GM10266 (cell line): Measurements from ENCODE around the gene PODXL2.
"Not testable (repeated sequence)": the region's sequence is repeated elsewhere in the genome, so short reads cannot be mapped to it uniquely, and the experiment has no call there.

Experiments
- DNase-seq: peaks from one replicate; pipeline ENCODE4 v3.0.0; 2012; ENCODE audit errors: extremely low spot score
- TF ChIP-seq, protein P1 (sequence below): IDR thresholded peaks from 2 replicates; pipeline ENCODE4 v1.5.1; 2012; ENCODE audit warnings: mild to moderate bottlenecking, low read depth; ENCODE audit not compliant: control insufficient read depth, insufficient read depth; ENCODE audit errors: missing control alignments

Gene PODXL2

DNA sequence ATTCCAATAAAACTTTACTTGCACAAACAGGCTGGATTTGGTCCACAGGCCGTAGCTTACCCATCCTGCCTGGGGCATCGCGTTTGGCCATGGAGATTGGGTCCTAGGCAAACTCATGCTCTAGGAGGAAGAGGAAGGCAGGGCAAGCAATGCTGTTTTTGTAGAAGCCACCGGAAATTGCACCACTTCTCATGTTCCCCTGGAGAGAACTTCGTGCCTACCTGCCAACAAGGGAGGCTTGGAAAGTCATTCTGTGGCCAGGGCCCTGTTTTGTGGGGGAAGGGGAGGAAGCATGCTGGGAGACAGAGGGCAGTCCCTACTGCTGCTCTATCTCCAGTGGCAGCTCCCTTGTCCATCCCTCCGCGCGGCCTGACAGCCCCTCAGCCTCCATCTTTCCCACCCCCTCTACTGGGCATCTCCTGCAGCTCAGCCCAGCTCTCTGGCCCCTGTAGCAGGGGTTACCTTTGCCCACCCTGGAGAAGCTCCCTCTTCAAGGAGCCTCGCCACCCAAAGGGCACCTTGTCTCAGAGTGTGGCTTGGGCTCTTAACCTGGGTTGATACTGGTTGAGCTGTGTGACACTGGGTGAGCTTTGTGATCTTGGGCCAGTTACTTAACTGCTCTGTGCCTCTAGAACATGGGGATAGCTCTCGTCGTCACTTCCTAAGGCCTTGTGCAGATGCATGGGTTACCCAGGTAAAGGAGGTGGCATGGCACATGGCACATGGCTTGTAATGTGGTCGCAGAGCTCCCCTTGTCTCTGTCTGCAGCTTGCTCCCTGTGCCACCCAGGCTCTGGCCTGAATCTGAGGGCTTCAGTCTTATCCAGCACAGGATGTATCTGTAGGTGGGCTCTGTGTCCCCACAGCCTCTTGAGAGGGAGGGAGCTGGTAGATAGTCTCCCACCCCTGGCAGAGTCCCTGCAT, 49.9 kb downstream of the PODXL2 start:
- TF ChIP-seq, protein P1, sequence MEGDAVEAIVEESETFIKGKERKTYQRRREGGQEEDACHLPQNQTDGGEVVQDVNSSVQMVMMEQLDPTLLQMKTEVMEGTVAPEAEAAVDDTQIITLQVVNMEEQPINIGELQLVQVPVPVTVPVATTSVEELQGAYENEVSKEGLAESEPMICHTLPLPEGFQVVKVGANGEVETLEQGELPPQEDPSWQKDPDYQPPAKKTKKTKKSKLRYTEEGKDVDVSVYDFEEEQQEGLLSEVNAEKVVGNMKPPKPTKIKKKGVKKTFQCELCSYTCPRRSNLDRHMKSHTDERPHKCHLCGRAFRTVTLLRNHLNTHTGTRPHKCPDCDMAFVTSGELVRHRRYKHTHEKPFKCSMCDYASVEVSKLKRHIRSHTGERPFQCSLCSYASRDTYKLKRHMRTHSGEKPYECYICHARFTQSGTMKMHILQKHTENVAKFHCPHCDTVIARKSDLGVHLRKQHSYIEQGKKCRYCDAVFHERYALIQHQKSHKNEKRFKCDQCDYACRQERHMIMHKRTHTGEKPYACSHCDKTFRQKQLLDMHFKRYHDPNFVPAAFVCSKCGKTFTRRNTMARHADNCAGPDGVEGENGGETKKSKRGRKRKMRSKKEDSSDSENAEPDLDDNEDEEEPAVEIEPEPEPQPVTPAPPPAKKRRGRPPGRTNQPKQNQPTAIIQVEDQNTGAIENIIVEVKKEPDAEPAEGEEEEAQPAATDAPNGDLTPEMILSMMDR, result no peak
- no peak for DNase-seq

DNA sequence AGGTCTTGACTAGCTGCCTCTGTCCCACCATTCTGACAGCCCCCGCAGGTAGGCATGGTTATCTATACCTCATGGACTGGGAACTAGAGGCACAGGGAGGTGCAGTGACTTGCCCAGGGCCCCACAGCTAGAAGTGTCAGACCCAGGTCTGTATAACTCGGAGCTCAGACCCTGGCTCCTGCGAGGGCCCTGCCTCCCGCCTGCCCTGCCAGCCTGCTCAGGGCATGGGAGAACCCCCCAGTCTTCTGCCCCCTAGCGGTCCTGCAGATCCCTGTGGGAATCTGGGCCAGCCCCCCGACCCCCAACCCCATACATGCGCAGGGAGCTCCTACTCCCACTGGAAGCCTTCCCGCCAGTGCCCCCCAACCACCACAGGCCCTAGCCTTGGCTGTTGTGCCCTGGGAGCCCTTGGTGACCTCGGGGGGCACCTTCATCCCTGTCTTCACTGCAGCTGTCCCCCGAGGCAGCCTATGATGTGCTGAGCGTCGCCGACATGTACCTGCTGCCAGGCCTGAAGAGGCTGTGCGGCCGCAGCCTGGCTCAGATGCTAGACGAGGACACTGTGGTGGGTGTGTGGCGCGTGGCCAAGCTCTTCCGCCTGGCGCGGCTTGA, 50.7 kb downstream of the PODXL2 start:
- TF ChIP-seq, protein P1, result no peak
- no peak for DNase-seq

DNA sequence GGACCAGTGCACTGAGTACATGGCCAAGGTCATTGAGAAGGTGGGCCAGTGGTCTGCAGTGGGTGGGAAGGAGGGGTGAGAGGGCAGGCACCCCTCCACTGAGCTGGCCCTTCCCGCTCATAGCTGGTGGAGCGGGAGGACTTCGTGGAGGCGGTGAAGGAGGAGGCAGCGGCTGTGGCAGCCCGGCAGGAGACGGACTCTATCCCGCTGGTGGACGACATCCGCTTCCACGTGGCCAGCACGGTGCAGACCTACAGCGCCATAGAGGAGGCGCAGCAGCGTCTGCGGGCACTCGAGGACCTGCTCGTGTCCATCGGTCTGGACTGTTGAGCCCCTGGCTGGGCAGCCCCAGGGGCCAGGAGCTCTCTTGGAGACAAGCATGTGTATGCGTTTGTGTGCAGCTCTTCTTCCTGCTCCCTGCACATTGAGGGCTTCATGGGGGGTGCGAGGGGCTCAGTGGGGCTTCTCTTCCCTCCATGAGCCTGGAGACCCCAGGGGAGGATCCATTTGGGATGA, 51.2 kb downstream of the PODXL2 start:
- TF ChIP-seq, protein P1, result no peak

DNA sequence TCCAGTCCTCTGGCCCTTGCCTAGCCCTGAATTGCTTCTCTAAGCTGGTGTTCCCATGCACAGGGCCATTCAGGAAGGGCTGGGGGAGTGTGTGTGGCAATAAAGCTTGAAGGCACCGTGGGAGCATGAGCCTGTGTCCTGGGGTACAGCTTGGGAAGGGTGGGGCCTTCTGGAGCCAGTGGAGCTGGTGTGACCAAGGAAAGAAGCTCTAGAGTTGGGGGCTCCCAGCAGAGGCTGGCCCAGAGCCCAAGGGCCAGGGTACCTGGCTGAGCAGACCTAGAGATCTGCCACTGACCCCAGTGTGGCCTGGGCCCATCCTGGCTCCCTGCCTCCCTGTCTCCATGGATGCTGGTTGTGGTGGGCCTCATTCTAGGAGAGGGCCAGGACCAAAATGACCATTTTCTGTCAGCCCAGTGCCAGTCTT, 51.8 kb downstream of the PODXL2 start:
- no peak for DNase-seq
- TF ChIP-seq, protein P1, result no peak

More for the DNA sequence above, 51.2 kb downstream of the PODXL2 start:
- no peak for DNase-seq

DNA sequence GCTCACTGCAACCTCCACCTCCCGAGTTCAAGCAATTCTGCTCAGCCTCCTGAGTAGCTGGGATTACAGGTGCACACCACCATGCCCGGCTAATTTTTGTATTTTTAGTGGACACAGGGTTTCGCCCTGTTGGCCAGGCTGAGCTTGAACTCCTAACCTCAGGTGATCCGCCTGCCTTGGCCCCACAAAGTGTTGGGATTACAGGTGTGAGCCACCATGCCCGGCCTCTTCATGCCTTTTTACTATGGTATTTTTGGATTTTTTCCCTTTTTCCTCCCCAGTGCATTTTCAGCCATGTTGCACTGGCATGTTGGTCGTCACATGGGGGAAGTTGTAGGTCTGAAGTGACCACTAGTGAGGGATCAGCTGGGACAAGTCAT, 53.2 kb downstream of the PODXL2 start:
- DNase-seq, result not testable (repeated sequence)

DNA sequence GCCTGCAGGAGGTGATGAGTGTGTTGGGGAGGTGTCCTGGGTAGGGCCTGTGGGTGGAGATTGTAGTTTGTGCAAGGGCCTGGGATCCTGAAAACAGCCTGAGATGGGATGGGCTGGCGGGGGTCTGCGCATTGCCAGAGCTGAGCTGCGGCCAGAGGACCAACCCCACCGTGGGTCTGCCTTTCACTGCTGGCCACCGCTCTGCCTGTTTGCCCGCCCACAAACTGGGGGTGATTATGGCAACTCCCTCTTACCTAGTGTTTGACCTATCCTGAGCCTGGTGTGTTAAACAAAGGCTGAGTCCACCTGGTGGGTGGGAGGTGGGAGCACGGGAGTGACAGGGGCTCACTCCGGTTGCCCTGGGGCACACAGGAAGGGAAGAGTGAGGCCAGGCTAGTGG, 53.6 kb downstream of the PODXL2 start:
- TF ChIP-seq, protein P1, result no peak
- DNase-seq, result no peak

DNA sequence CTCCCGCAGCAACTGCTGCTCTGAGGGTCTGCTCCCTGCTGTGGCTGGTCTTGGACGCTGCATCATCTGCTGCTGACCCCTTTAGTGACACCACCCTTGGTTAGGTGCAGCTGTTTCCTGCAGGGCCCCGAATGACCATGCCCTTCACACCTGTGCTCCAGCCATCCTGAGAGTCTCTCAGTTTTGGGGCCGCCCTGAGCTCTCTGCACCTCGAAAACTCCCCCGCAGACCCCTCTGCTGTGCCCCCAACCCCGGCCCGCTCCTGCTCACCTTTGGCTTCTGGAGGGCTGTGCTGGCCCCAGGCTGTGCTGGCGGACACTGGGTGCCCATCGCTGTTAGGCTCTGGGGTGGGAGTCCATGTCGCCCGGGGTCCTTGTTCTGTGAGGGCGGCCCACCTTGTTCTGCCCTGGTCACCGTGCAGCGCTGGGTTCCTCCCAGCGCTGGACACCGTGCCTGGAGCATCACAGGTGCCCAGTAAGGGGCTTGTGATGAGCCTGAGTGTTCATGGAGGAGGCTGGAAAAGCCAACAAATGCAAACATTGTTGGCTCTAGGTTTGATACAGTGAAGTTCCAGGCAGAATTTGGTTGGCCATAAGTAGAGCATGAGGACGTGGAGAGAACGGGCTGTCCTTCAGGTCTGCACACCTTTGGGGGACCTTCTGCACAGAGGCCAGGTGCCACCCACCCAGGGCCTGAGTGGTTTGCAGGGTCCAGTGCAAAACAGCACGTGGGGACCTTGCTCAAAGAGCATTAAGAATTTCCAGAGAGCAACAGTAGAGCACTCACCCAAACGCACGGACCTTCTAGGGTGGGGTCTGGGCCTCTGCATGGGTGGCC, 56.1 kb downstream of the PODXL2 start:
- DNase-seq, result no peak
- TF ChIP-seq, protein P1, result no peak
